Right lobe of liver (tissue), 4 donors: ENCODE measurements around the gene CLEC16A.

Experiments used
- POLR2A ChIP-seq: fragments of 450-650 bp; IDR thresholded peaks from one replicate; pipeline ENCODE4 v1.6.1; 2017; ENCODE audit warnings: antibody characterized with exemption, mild to moderate bottlenecking
- TF ChIP-seq, protein P1 (sequence below), 4 donors: fragments of 200-600 bp in 3 of 4; fragments of 450-650 bp in 1 of 4; IDR thresholded peaks; one replicate each; pipeline versions ENCODE4 v1.5.1 to v1.8.0; 2016 to 2022; ENCODE audit warnings: antibody characterized with exemption in 4 of 4, mild to moderate bottlenecking in 2 of 4
- donor health status: DM: no; HTN: no; CAD: no.
- donor health status: DM: no; HTN: no; CAD: no.
- donor health status: DM: no; HTN: yes; CAD: no.

DNA sequence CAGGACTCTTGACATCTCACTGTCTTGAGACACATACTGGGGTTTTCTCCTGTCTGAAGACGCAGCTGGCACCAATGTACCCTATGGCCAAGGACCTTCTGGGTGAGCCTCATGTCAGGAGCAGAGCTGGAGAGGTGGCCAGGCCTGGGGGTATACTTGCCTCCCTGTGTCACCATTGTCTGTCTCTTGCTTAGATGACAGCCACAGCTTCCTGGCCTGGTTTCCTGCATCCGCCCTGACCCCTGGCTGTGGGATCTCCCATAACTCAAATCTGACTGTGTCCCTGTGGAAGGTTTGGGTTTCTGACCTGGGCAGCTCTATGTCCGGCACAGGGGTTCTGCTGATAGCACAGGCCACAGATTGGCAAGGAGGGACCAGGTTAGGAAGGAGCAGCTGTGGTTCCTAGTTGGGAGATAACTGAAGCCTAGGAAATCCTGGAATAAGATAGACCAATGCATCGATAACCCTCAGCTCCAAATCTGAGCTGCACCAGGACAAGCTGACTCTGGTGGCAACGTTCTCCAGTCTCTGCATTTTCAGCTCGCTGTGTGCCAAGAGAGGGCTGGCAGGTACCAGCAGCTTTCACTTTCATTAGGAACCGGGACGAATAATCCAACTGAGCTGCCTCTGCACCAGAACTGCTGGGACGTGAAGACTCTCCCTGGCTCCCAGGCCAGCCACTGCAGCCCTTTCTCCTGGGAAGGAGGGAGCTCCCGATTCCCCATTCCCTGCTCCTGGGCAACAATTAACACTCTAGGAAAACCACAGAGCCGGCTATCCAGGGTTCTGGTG, 7.1 kb upstream of the CLEC16A start:
- TF ChIP-seq, protein P1, sequence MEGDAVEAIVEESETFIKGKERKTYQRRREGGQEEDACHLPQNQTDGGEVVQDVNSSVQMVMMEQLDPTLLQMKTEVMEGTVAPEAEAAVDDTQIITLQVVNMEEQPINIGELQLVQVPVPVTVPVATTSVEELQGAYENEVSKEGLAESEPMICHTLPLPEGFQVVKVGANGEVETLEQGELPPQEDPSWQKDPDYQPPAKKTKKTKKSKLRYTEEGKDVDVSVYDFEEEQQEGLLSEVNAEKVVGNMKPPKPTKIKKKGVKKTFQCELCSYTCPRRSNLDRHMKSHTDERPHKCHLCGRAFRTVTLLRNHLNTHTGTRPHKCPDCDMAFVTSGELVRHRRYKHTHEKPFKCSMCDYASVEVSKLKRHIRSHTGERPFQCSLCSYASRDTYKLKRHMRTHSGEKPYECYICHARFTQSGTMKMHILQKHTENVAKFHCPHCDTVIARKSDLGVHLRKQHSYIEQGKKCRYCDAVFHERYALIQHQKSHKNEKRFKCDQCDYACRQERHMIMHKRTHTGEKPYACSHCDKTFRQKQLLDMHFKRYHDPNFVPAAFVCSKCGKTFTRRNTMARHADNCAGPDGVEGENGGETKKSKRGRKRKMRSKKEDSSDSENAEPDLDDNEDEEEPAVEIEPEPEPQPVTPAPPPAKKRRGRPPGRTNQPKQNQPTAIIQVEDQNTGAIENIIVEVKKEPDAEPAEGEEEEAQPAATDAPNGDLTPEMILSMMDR (IDR thresholded peaks at IDR 0.05), result no peak
- TF ChIP-seq POLR2A, result no peak
